ENCODE data around the gene RTL5. TPM values are rescaled to one million over a fixed set of nuclear protein-coding genes. Genes with fewer than 3 reads are reported as not detected.

RTL5 gene
- total and polyA plus RNA-seq, 2 experiments from 2014 or later, result 1.5 to 1.8 TPM

- no peaks in the 10 kb centered on the region for H3K4me1 ChIP-seq (ENCODE audit: insufficient read depth)
- no peaks in the 10 kb centered on the region for H3K9me2 ChIP-seq (ENCODE audit: insufficient read depth)
- no peak overlapping the region for H3K9ac ChIP-seq
- in situ Hi-C loops (cut with MboI), result no loop called here
- H3K27me3 ChIP-seq (replicated peaks; ENCODE audit: insufficient read depth), result no peaks in the 10 kb centered on the region
- H3K9me3 ChIP-seq (ENCODE audit: low read depth), result no peaks in the 10 kb centered on the region
- H3K4me3 ChIP-seq, result no peak overlapping the region
- H3K36me3 ChIP-seq (ENCODE audit: low read depth), result no peaks in the 10 kb centered on the region
- H3K27ac ChIP-seq, result no peak overlapping the region
- WGBS, 2 experiments (ENCODE audit: low coverage in 1 of 2, low lambda C conversion rate in 2 of 2, missing lambda C conversion rate in 2 of 2), result 83 to 89% methylated on average over 10 to 11 of the region's 11 CpGs
- no peaks in the 10 kb centered on the region for H3K79me2 ChIP-seq (ENCODE audit: insufficient read depth)
- no peak for DNase-seq
- H2AFZ ChIP-seq, result no peak overlapping the region
- H4K20me1 ChIP-seq (ENCODE audit: insufficient read depth), result no peaks in the 10 kb centered on the region
- TF ChIP-seq EZH2phosphoT487 (IDR thresholded peaks at IDR 0.05; ENCODE audit: insufficient read depth, low read depth), result no peak
- no peak for TF ChIP-seq EZH2 (IDR thresholded peaks at IDR 0.05; ENCODE audit: insufficient read depth, poor library complexity, severe bottlenecking)
- no peaks in the 10 kb centered on the region for H3F3A ChIP-seq (ENCODE audit: insufficient read depth)
- H3K4me2 ChIP-seq (ENCODE audit: unreplicated experiment), result no peak overlapping the region
These were observed 20.6 kb downstream of the RTL5 start for GRCh38 chrX:72110876-72111708.

- H3K79me2 ChIP-seq (ENCODE audit: insufficient read depth), result no peaks in the 10 kb centered on the region
- H3K36me3 ChIP-seq (ENCODE audit: low read depth), result no peaks in the 10 kb centered on the region
- H3K4me3 ChIP-seq, result no peak overlapping the region
- 80 to 82% methylated on average over 10 to 13 of the region's 13 CpGs for whole genome bisulfite sequencing, 2 experiments (ENCODE audit: low coverage in 1 of 2, low lambda C conversion rate in 2 of 2, missing lambda C conversion rate in 2 of 2)
- H2AFZ ChIP-seq, result no peak overlapping the region
- no peaks in the 10 kb centered on the region for H3K27me3 ChIP-seq (replicated peaks; ENCODE audit: insufficient read depth)
- in situ Hi-C loops (cut with MboI), result no loop called here
- H3K9me3 ChIP-seq (ENCODE audit: low read depth), result no peaks in the 10 kb centered on the region
- no peak overlapping the region for H3K4me2 ChIP-seq (ENCODE audit: unreplicated experiment)
- H4K20me1 ChIP-seq (ENCODE audit: insufficient read depth), result no peaks in the 10 kb centered on the region
- no peak for TF ChIP-seq EZH2phosphoT487 (IDR thresholded peaks at IDR 0.05; ENCODE audit: insufficient read depth, low read depth)
- no peak for TF ChIP-seq EZH2 (IDR thresholded peaks at IDR 0.05; ENCODE audit: insufficient read depth, poor library complexity, severe bottlenecking)
- no peaks in the 10 kb centered on the region for H3F3A ChIP-seq (ENCODE audit: insufficient read depth)
- DNase-seq, result no peak
- H3K27ac ChIP-seq, result no peak overlapping the region
- no peak overlapping the region for H3K9ac ChIP-seq
- H3K4me1 ChIP-seq (ENCODE audit: insufficient read depth), result no peaks in the 10 kb centered on the region
- no peaks in the 10 kb centered on the region for H3K9me2 ChIP-seq (ENCODE audit: insufficient read depth)
These were observed 21.5 kb downstream of the RTL5 start for GRCh38 chrX:72110051-72110875.

- no peaks in the 10 kb centered on the region for H3K9me3 ChIP-seq (ENCODE audit: low read depth)
- no peaks in the 10 kb centered on the region for H3F3A ChIP-seq (ENCODE audit: insufficient read depth)
- 95 to 98% methylated on average over 5 to 10 of the region's 10 CpGs for WGBS, 2 experiments (ENCODE audit: low coverage in 1 of 2, low lambda C conversion rate in 2 of 2, missing lambda C conversion rate in 2 of 2)
- H3K9me2 ChIP-seq (ENCODE audit: insufficient read depth), result no peaks in the 10 kb centered on the region
- no peak overlapping the region for H3K4me3 ChIP-seq
- no peaks in the 10 kb centered on the region for H3K4me1 ChIP-seq (ENCODE audit: insufficient read depth)
- H2AFZ ChIP-seq, result no peak overlapping the region
- no peaks in the 10 kb centered on the region for H3K27me3 ChIP-seq (replicated peaks; ENCODE audit: insufficient read depth)
- H3K9ac ChIP-seq, result no peak overlapping the region
- H3K36me3 ChIP-seq (ENCODE audit: low read depth), result no peaks in the 10 kb centered on the region
- TF ChIP-seq EZH2phosphoT487 (IDR thresholded peaks at IDR 0.05; ENCODE audit: insufficient read depth, low read depth) (no peak), EZH2 (IDR thresholded peaks at IDR 0.05; ENCODE audit: insufficient read depth, poor library complexity, severe bottlenecking) (no peak)
- no peak overlapping the region for H3K4me2 ChIP-seq (ENCODE audit: unreplicated experiment)
- no peaks in the 10 kb centered on the region for H4K20me1 ChIP-seq (ENCODE audit: insufficient read depth)
- H3K27ac ChIP-seq, result no peak overlapping the region
- no peak for DNase-seq
- H3K79me2 ChIP-seq (ENCODE audit: insufficient read depth), result no peaks in the 10 kb centered on the region
- in situ Hi-C loops (cut with MboI), result no loop called here
These were observed 23.0 kb downstream of the RTL5 start for GRCh38 chrX:72108666-72109065.

- Histone ChIP-seq H3K27me3 (replicated peaks; ENCODE audit: insufficient read depth) (no peaks in the 10 kb centered on the region), H3K27ac (no peak overlapping the region), H3K9me2 (ENCODE audit: insufficient read depth) (no peaks in the 10 kb centered on the region), H3K4me1 (ENCODE audit: insufficient read depth) (no peaks in the 10 kb centered on the region), H3K4me3 (no peak overlapping the region), H4K20me1 (ENCODE audit: insufficient read depth) (no peaks in the 10 kb centered on the region), H3K36me3 (ENCODE audit: low read depth) (no peaks in the 10 kb centered on the region), H3F3A (ENCODE audit: insufficient read depth) (no peaks in the 10 kb centered on the region), H2AFZ (no peak overlapping the region), H3K79me2 (ENCODE audit: insufficient read depth) (no peaks in the 10 kb centered on the region), H3K4me2 (ENCODE audit: unreplicated experiment) (no peak overlapping the region), H3K9ac (no peak overlapping the region), H3K9me3 (ENCODE audit: low read depth) (no peaks in the 10 kb centered on the region)
- 95 to 99% methylated on average over 11 to 12 of the region's 12 CpGs for WGBS, 2 experiments (ENCODE audit: low coverage in 1 of 2, low lambda C conversion rate in 2 of 2, missing lambda C conversion rate in 2 of 2)
- in situ Hi-C loops (cut with MboI), result no loop called here
- TF ChIP-seq EZH2 (IDR thresholded peaks at IDR 0.05; ENCODE audit: insufficient read depth, poor library complexity, severe bottlenecking) (no peak), EZH2phosphoT487 (IDR thresholded peaks at IDR 0.05; ENCODE audit: insufficient read depth, low read depth) (no peak)
- DNase-seq, result no peak
These were observed 23.7 kb downstream of the RTL5 start for GRCh38 chrX:72107841-72108595.
